GM12874 (cell line): Measurements from ENCODE around the gene RAB21.
A peak's percentile ranks its signal among the peaks of the same experiment; 100 is the strongest.

Experiments
- TF ChIP-seq, protein P1 (sequence below): IDR thresholded peaks from 2 replicates; pipeline ENCODE4 v1.5.1; 2011; ENCODE audit warnings: low read depth, mild to moderate bottlenecking, control low read depth, low read length, moderate library complexity; ENCODE audit not compliant: insufficient read depth

Gene RAB21

DNA sequence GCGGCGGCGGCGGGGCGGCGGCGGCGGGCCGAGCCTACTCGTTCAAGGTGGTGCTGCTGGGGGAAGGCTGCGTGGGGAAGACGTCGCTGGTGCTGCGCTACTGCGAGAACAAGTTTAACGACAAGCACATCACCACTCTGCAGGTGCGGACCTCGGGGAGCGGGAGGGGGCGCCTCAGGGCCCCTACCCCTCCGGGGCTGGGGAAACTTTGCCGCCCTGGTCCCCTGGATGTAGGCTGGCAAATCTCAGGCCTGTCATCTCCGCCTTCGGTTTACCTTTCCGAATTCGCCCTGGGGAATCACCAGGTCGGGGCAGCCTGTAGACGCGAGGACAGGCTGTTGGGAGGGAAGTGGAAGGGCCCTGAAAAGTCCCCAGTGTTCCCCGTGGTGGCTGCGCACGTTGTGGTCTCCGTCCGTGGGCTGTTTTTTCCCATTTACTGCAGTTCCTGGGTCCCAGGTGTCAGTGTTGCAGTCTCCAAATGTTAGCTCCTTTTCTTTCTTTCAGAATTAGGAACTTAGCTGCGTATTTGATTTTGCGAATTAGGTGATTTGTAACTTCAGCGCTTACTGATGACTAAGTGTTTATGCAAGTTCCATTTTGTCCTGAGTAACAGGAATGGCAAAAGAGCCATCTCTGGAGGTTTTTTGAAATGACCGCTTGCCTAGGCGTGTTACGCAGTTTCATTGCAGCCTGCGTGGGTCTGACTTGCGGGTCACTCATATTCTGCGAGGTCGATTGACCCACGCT, 656 bp downstream of the RAB21 start:
- TF ChIP-seq, protein P1, sequence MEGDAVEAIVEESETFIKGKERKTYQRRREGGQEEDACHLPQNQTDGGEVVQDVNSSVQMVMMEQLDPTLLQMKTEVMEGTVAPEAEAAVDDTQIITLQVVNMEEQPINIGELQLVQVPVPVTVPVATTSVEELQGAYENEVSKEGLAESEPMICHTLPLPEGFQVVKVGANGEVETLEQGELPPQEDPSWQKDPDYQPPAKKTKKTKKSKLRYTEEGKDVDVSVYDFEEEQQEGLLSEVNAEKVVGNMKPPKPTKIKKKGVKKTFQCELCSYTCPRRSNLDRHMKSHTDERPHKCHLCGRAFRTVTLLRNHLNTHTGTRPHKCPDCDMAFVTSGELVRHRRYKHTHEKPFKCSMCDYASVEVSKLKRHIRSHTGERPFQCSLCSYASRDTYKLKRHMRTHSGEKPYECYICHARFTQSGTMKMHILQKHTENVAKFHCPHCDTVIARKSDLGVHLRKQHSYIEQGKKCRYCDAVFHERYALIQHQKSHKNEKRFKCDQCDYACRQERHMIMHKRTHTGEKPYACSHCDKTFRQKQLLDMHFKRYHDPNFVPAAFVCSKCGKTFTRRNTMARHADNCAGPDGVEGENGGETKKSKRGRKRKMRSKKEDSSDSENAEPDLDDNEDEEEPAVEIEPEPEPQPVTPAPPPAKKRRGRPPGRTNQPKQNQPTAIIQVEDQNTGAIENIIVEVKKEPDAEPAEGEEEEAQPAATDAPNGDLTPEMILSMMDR: peak; percentile 24; the same call in 1 of the 2 replicates

DNA sequence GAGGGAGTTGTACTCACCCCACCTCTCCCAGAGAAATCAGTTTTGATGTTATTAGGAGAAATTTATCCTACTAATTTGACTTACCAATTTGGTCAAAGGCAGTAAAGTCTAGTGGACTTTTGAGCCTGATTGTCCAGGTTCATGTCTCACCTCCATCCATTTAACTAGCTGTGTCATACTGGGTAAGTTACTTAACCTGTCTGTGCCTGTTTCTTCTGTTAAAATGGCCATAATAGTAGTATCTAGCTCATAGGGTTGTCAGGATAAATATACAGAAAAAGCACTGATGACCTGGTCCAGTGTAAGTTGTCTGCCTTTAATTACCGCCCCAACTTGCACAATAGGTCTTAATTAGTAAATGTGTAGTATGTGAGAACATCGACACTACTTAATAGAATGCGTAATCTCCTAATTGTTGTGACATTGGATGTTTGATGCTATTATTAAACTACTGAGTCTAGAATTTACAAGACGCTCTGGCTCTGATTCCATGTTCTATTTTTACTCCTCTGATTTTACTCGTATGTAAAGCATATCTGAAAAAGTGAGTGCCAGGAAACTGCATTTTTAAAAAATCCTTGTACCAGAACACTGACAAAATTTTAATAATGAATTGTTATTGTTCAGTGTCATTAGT, 1.5 kb downstream of the RAB21 start:
- TF ChIP-seq, protein P1: no peak

DNA sequence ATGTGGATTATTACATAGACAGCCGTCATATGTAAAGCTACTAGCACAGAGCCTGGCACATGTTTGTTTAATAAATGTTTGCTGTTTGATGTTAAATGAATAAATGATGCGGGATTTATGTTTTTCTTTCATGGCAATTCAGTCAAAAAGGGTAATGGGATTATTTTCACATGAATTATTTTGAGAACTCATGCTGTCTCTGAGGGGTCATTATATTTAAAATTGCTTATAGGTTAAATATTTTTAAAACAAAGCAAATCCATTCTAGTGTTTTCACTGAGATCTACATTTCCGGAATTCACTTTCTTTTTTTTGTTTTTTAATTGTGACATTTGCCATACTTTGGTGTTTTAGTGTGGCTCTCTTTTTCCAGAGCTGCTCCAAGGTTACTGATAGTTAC, 5.3 kb downstream of the RAB21 start:
- TF ChIP-seq, protein P1: no peak

DNA sequence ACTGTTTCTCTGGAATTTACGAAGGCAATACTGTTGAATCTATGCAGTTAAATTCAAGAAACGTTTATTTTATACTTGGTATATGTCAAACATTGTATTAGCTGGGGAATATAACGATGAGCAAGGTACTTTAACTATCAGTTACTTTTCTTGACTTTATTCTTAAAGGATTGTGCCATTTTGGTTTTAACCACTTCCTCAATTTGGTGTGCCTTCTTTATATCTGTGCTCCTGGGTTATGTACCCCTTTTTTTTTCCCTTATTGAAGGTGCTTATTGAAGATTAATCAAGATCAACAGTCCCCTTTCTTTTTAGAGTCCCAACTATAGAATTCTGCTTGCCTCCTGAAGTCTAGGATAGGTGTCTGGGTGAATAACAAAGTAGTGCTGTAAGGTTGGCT, 5.8 kb downstream of the RAB21 start:
- TF ChIP-seq, protein P1: no peak

DNA sequence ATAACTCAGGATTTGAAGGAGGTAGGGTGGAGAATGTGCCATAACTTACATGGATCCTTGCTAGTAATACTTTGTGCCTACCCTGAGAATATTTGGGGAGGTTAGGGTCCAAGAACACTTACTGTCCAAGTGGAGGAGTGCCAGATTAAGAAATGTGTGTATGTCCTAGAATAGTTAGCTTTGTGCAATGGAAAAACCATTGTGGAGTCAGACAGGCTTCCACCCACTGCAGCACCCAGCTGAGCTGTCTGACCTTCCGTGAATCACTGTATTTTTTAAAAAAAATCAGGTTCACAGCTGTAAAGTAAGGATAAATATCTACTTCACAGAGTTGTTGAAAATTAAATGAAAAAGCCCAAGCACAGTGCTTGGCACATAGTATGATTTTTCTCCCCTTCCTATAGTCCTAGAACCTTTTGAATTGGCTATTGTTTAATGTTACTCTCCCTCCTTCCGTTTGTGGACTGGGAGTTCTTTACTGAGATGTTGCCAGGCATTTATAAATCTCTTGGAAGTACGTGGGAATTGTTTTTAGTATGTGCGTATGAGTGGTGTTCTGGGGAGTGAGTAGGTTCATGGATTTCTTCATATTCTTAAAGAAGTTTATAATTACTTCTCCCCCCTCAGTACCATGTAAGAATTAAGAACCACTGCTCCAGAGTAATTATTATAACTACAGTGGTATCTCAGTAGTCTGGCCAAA, 9.2 kb downstream of the RAB21 start:
- TF ChIP-seq, protein P1: no peak

DNA sequence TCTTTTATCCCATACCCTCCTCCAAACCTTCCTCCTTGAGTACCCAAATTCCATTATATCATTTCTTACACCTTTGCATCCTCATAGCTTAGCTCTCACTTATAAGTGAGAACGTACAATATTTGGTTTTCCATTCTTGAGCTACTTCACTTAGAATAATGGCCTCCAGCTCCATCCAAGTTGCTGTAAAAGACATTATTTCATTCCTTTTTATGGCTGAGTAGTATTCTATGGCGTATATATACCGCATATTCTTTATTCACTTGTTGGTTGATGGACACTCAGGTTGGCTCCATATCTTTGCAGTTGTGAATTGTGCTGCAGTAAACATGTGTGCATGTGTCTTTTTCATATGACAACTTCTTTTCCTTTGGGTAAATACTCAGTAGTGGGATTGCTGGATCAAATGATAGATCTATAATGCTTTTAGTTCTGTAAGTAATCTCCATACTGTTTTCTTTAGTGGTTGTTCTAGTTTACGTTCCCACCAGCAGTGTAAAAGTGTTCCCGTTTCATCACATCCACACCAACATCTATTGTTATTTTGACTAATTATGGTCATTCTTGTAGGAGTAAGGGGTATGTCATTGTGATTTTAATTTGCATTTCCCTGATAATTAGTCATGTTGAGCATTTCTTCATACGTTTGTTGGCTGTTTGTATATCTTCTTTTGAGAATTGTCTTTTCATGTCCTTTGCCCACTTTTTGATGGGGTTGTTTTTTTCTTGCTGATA, 10.1 kb downstream of the RAB21 start:
- TF ChIP-seq, protein P1: no peak

DNA sequence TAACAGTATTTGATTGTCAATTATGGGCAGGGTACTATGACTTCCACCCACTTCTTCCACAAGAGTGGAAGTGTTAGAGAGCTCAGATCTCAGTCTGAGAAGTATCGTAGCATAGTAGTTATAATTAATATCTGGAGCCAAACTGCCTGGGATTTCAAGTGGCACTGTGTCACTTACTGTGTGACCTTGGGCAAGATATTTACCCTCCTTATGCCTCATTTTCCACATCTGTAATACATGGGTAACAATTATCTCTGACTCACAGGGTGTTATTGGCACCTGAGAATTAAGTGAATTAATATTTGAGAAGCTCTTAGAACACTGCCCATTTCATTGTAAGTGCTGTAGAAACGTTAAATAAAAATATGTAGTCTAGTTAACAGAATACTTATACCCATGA, 11.5 kb downstream of the RAB21 start:
- TF ChIP-seq, protein P1: no peak
